ENCODE measurements around the gene TAX1BP3.

TAX1BP3 gene

DNA sequence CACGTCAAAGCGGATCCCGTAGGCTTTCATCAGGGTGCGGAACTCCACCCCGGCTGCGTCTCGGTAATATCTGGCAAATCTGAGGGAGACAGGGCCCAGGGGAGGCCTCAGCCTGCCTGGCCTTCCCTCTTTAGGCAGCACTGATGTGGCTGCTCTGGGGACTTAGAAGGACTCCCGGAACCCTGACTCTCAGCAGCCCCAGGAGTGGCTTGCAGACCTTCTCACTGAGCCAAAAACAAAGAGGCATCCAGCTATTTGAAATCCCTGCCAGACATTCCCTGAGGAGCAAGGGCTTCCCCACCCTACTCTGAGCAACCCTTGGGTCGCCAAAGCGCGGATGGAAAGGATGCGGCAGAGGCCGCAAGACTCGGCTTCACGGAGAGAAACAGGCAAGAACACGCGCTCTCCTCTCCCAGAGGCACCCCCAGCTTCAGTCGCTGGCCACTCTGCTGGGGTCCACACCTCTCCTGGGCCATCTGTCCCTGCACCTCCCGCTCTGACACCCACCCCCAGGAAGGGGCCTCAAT, 19.7 kb upstream of the TAX1BP3 start:
- DNase-seq, result no peak

DNA sequence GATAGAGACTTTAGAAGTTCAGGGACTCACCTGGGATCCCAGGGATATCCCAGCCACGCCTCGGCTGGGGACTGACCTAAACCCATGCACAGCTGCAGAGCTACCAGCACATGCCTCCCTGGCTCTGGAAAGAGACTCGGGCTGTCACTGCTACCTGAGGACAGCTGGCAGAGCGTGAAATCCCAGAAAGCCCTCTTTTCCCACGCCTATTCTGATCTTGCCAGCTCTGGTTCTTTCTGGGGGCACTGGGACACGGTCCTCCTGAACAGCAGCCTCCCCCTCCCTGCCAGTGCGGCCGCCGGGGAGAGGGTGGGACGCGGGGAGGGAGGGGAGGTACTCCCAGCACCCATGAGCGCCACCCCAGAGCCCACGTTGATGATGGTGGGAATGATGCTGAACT, 16.8 kb upstream of the TAX1BP3 start:
- peak; percentile 40 for DNase-seq

- DNase-seq, result no peak
Measured at GRCh38 chr17:3683054-3683511, 14.7 kb upstream of the TAX1BP3 start.

DNA sequence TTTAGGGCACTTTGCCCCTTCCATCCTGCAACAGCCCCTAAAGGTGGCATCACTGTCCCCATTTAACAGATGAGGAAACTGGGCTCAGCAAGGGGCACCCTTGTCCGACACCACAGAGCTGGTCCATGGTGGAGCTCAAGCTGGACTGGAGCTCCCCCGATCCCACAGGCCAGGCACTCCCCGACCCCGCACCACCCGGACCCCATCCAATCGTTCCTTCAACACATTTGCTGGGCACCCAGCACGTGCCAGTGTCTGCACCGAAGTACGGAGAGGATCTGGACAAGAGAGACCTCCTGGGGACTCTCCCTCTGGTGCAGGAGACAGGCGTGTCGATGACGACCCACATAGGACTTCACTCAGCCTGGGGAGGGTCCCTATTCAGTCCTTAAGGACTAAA, 13.7 kb upstream of the TAX1BP3 start:
- no peak for DNase-seq

- no peak for DNase-seq
Measured at GRCh38 chr17:3681565-3681964, 13.2 kb upstream of the TAX1BP3 start.

- no peak for DNase-seq
Measured at GRCh38 chr17:3681057-3681456, 12.7 kb upstream of the TAX1BP3 start.

DNA sequence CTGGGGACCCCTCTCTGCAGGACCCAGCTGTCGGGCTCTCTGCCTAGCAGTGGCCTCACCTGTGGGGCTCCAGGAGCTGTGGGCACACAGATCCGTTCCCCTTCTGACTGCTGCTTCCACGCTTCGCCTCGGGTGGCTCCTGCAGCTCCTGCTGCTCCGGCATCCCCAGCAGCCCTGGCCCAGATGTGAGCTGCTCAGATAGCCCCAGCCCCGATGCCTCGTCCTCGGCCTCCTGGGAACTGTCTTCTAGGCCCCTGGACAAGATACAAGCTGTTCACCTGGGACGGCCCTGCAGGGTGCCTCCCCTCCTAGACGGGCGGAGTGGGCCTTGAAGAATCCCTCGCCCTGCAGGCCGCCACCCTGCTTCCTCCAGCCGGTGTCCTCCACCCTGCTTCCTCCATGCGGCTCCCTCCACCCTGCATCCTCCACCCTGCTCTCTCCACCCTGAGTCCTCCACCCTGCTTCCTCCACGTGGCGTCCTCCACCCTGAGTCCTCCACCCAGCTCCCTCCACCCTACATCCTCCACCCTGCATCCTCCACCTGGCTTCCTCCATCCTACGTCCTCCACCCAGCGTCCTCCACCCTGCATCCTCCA, 11.3 kb upstream of the TAX1BP3 start:
- no peak for DNase-seq

- DNase-seq, result no peak
Measured at GRCh38 chr17:3678821-3679530, 10.6 kb upstream of the TAX1BP3 start.

DNA sequence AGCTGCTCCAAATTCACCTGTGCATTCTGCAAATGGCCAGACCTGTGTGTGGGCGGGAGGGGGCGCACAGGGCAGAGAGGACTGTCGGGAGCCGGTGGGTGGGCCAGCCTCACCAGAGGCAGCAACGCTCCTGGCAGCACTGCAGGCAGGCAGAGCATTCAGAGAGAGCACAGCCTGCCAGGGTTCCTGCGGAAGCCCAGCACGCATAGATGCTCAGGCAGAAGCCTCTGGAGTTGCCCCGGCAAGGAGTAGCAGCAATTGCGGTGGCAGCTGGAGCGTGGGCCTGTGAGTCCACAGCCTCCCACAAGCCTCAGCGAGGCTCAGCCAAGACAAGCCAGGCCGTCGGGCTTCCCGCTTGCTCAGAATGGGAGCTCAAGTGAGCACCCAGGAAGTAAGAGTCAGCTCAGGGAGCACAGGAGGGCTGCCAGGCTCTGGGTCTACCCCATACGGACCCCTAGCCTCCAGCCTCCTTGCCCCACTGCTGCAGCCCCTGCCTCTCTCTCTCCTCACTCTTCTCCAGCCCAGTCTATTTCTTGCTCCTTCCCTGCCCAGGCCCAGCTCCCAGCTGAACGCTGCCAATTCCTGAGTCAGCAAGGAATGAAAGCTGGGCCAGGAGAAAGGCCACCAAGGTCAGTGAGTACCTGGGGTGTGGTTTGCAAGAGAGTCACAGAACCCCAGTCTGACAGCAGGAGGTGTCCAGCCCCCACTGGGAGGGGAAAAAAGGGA, 9.9 kb upstream of the TAX1BP3 start:
- DNase-seq, result no peak

- DNase-seq, result no peak
Measured at GRCh38 chr17:3675886-3676285, 7.5 kb upstream of the TAX1BP3 start.

DNA sequence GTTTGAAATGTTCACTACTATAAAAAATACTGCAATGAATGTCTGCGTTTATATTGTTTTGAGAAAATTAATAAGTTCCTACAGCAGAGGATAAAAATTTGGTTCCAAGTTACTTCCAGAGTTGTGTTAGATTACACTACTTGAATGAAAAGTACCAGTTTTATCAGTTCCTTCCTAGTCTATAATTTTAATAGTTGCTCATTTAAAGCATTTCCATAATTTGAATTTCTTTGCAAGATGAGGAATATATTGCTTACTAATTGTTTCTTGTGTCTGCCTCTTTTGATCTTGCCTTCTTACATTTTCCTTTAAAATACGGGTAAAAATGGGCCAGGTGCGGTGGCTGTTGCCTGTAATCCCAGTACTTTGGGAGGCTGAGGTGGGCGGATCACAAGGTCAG, 4.2 kb upstream of the TAX1BP3 start:
- DNase-seq, result no peak

DNA sequence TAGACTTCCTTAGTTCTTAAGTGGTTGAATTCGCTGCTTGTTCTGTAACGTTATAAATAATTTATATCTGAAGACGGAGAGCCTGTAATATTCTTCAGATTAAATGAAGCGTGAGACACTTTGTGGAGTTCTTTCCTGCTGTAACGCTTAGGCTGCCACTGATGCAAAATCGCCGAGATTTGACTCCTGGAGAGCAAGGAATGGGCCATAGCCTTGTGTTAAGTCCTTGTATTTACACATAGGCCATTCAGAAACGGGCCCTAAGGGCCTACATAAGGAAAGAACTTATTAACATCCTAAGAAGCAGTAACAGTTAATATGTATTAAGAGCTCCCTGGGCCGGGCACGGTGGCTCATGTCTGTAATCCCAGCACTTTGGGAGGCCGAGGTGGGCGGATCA, 1.2 kb upstream of the TAX1BP3 start:
- DNase-seq, result no peak

GRCh38 chr17:3669085-3669347, 638 bp upstream of the TAX1BP3 start:
- DNase-seq, result no peak

DNA sequence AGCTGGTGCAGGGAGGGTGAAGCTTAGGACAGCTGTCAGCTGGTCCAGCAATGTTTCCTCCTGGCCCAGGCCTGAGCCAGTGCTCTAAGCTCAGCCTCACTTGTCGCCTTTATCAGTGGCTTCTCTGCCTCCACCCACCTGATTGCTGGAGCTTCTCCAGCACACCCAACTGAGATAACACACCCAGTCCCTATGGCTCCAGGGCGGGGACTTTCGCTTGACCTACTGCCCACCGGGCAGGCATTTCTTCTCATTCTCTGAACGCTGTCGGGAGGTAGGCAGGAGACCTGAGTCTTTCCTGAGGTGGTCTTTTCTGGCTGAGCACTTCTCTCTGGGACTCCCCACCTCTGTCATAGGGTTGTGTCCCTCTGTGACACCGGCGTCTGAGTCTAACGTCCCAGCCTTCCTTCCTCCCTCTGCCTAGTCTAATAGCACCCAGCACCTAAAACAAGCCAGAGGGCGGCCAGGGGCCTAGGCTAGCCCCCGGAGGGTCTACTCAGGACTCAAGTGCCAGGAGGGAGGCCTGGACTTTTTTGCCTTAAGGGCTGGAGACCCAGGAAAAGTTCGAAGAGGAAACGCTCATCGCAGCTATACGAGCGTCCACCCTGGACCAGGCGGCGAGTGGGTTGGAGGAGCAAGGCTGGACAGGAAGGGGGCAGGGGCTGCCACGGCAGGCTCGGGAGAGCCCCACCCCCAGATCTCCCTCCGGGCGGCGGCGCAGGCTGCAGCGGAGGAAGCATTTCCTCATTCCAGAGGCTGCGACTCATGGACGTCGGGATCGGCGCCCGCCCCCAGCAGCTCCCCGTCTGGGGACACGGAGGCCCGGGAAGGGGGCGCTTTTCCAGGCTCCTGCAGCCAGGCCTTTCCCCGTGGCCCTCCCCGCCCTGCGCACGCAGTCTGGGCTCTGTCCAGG, 756 bp downstream of the TAX1BP3 start:
- no peak for DNase-seq

- no peak for DNase-seq
Measured at GRCh38 chr17:3666516-3666915, 1.9 kb downstream of the TAX1BP3 start.

DNA sequence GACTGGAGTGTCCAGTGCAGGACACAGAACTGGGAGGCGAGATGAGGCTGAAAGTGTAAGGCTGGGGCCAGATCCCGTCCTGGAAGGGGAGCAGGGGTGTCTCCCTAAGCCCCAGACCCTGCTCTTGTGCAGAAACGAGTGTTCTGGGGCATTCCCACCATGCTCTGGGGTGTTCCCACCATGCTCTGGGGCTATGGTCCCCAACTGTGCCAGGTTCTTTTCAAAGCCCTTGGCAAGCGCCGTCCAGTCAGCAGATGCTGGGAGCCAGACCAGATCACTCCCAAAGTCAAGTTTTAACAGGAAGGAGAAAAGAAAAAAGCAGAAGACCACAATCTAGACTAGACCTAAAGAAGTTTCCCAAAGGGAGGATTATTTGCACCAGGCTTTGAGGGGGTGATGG, 2.5 kb downstream of the TAX1BP3 start:
- no peak for DNase-seq

DNA sequence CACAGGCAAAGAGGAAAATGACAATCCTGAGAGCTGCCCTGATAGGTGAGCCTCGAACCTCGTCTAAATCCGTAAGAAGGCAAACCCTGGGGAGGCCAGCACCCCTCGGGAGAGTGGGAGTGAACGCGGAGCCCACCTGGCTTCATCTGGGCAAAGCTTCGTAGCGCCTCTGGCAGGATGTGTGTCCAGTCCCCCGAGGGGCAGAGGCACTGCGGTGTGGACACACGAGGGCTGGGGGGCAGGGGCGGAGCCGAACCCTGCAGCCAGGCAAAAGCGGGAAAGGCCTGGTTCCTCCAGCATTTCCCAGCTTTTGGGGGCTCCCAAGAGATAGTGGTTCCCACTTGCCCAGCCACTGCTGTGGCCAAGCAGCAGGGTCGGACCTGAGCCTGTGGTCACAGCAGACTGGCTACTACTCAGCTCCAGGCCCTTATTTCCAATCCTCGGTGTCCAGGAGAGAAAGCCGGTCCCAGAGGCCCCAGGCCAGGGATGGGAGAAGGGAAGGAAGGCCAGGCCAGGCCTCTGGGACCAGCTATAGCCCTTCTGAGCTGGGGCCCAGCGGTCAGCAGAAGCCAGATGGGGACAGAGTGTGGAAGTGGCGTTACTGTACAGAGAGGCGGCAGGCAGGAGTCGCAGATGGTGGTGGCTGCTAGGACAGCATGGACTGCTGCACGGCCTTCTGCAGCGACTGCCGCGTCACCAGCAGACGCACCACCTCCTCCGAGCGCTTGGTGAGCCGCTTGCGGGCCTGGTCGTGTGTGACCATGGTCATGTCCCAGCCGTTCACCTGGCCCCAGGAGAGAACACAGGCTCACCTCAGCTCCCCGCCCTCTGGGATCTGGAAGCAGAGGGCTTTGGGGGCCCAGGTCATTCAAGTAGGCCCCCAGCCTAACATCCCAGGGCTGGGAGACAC, 5.0 kb downstream of the TAX1BP3 start:
- DNase-seq, result no peak

DNA sequence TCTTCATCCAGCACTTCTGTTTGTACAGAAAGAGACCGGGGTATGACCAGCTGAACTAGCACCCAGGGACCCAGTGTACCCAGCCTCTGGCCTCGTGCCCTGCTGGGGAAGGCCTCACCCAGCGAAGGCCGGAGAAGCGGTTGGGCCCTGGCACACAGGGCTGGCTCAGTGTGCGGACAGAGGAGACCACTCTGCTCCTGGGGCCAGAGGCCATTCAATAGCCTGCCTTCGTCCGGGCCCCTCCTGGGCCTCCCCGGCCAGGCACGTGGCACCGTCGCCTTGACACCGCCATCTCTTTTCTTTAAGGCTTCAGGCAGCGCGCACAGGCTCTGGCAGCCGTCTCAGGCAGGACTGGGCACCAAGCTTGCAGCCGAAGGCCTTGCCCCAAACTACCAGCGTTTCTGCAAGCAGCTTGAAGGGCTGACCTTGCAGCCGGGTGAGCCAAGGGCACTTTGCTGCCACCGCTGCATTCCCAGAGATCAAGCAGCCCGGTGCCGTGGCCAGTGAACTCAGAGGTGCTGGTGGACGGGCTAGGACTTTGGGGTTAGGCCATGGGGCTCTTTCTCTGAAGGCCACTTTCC, 8.0 kb downstream of the TAX1BP3 start:
- DNase-seq, result no peak

- no peak for DNase-seq
Measured at GRCh38 chr17:3659541-3660111, 8.8 kb downstream of the TAX1BP3 start.

GRCh38 chr17:3658784-3659449, 9.5 kb downstream of the TAX1BP3 start:
- no peak for DNase-seq

Measured in NCI-H2171 (cell line).